Activated T-helper 1 cell treated with anti-CD3 and anti-CD28 coated beads, Interleukin-12 subunit alpha, Interleukin-12 subunit beta, Interleukin-2, Interleukin-4 antibody, amounts not matched to agents 30 ng/mL and 10 ng/mL and 1 ng/mL, durations not matched to agents 14 hours and 24 hours and 36 hours (primary cell): Measurements from ENCODE around the gene ECSIT. TPM values are rescaled to one million over a fixed set of nuclear protein-coding genes. Genes with fewer than 3 reads are reported as not detected.
"Not testable (repeated sequence)": the region's sequence is repeated elsewhere in the genome, so short reads cannot be mapped to it uniquely, and the experiment has no call there.

ENCODE experiments used
- DNase-seq: peaks from one replicate; pipeline ENCODE4 v3.0.0; 2021; ENCODE audit warnings: low spot score
- H3K27ac Mint-ChIP-seq: one replicate; pipeline ENCODE4 v1.8.0; 2021; ENCODE audit warnings: mild to moderate bottlenecking, mixed read lengths
- H3K27me3 Mint-ChIP-seq: one replicate; pipeline ENCODE4 v1.8.0; 2022; ENCODE audit warnings: mild to moderate bottlenecking, moderate library complexity, mixed read lengths; ENCODE audit not compliant: insufficient read depth
- H3K36me3 Mint-ChIP-seq: one replicate; pipeline ENCODE4 v1.8.0; 2021; ENCODE audit warnings: low read depth, mixed read lengths
- H3K4me1 Mint-ChIP-seq: one replicate; pipeline ENCODE4 v1.8.0; 2021; ENCODE audit warnings: low read depth, mixed read lengths
- H3K4me3 Mint-ChIP-seq: one replicate; pipeline ENCODE4 v1.8.0; 2021; ENCODE audit warnings: mild to moderate bottlenecking, moderate library complexity, mixed read lengths
- H3K9me3 Mint-ChIP-seq: one replicate; pipeline ENCODE4 v1.8.0; 2021; ENCODE audit warnings: mixed read lengths
- intact Hi-C: fragments of 100-400 bp; cut with micrococcal nuclease; formaldehyde crosslinking; loops from one replicate; pipeline ENCODE4 v1.15.1; 2024
- total RNA-seq: library from RNA; stranded (reverse); gene quantifications from 2 replicates; pipeline ENCODE4 v1.2.3, GENCODE V29; 2022

Gene ECSIT
- total RNA-seq, 1 donor from 2014 or later: 37.3 TPM

DNA sequence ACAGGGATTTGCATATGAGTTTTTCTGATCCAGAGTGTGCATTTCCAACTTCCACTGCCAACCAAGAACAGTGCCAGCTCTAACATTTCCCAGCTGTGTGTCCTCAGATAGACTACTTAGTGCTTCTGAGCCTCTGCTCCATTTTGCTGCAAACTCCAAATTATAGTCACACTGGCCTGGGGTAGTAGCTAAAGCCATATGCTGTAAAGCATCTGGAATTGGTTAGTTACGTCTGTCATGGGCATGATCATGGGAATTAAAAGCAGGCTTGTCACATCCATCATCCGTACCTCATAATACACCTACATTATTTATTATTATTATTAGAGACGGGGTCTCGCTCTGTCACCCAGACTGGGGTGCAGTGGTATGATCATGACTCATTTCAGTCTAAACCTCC, 55.2 kb downstream of the ECSIT start:
- no peaks in the 10 kb centered on the region for H3K9me3 Mint-ChIP-seq
- H3K36me3 Mint-ChIP-seq: no peaks in the 10 kb centered on the region
- H3K4me1 Mint-ChIP-seq: no peaks in the 10 kb centered on the region
- no peak overlapping the region for H3K27ac Mint-ChIP-seq
- no peak overlapping the region for H3K4me3 Mint-ChIP-seq
- peaks cover 26% of the 10 kb centered on the region for H3K27me3 Mint-ChIP-seq
- no peak for DNase-seq
- intact Hi-C loops: no loop called here

GRCh38 chr19:11468266-11468845, 60.6 kb downstream of the ECSIT start:
- H3K9me3 Mint-ChIP-seq, H3K27ac Mint-ChIP-seq, DNase-seq, H3K4me1 Mint-ChIP-seq, intact Hi-C loops, H3K27me3 Mint-ChIP-seq, H3K4me3 Mint-ChIP-seq, H3K36me3 Mint-ChIP-seq: not testable (repeated sequence)

GRCh38 chr19:11465600-11465999, 63.3 kb downstream of the ECSIT start:
- Mint-ChIP-seq H3K27me3 (peaks cover 4% of the 10 kb centered on the region), H3K4me3 (no peak overlapping the region), H3K27ac (no peak overlapping the region), H3K9me3 (no peaks in the 10 kb centered on the region), H3K36me3 (no peaks in the 10 kb centered on the region), H3K4me1 (no peaks in the 10 kb centered on the region)
- intact Hi-C loops: no loop called here
- no peak for DNase-seq

- Mint-ChIP-seq H3K9me3 (no peaks in the 10 kb centered on the region), H3K27ac (no peak overlapping the region), H3K36me3 (no peaks in the 10 kb centered on the region), H3K4me1 (no peaks in the 10 kb centered on the region), H3K4me3 (no peak overlapping the region), H3K27me3 (peaks cover 4% of the 10 kb centered on the region)
- intact Hi-C loops: no loop called here
- no peak for DNase-seq
Measured at GRCh38 chr19:11464333-11465265, 64.3 kb downstream of the ECSIT start.

DNA sequence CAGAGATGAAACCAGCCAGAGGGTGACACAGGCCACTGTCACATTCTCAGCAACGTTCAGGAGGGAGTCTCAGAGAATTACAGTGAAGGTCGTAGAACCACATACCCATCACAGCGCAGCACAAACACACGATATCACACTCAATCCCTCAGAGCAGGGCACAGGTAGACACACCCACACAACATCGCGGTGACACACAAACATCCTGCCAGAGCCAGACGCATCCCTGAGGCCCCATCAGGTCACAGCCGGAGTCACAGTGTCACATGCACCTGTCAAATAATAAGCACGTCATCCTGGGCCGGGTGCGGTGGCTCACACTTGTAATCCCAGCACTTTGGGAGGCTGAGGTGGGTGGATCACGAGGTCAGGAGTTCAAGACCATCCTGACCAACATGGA, 65.5 kb downstream of the ECSIT start:
- intact Hi-C loops: no loop called here
- Mint-ChIP-seq H3K36me3 (no peaks in the 10 kb centered on the region), H3K27ac (no peak overlapping the region), H3K27me3 (peaks cover 6% of the 10 kb centered on the region), H3K4me3 (no peak overlapping the region), H3K9me3 (no peaks in the 10 kb centered on the region), H3K4me1 (no peaks in the 10 kb centered on the region)
- DNase-seq: no peak

GRCh38 chr19:11461453-11461852, 67.5 kb downstream of the ECSIT start:
- Mint-ChIP-seq H3K27ac (no peak overlapping the region), H3K4me3 (no peak overlapping the region), H3K36me3 (no peaks in the 10 kb centered on the region), H3K4me1 (no peaks in the 10 kb centered on the region), H3K9me3 (no peaks in the 10 kb centered on the region), H3K27me3 (peaks cover 7% of the 10 kb centered on the region)
- intact Hi-C loops: no loop called here
- DNase-seq: no peak

DNA sequence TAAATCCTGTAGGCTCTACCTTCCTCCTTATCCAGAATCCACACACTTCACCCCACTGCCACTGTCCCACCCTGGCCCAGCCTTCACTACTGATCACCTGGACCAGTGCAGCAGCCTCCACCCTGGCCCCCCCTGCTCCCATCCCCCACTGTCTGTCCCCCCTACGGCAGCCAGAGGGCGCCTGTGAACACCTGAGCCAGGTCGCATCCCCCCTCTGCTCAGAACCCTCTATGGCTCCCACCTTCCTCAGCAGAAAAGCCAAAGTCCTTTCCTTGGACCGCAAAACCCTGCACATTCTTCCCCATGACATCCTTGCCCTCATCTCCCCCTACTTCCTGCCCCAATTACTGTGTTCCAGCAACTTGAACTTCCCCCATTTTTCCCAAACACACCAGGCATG, 68.7 kb downstream of the ECSIT start:
- H3K9me3 Mint-ChIP-seq: no peaks in the 10 kb centered on the region
- H3K27ac Mint-ChIP-seq: no peak overlapping the region
- no peak overlapping the region for H3K4me3 Mint-ChIP-seq
- no peak for DNase-seq
- H3K36me3 Mint-ChIP-seq: no peaks in the 10 kb centered on the region
- H3K27me3 Mint-ChIP-seq: peaks cover 7% of the 10 kb centered on the region
- intact Hi-C loops: no loop called here
- no peaks in the 10 kb centered on the region for H3K4me1 Mint-ChIP-seq

- H3K4me1 Mint-ChIP-seq, DNase-seq, H3K4me3 Mint-ChIP-seq, H3K9me3 Mint-ChIP-seq, H3K36me3 Mint-ChIP-seq, intact Hi-C loops, H3K27ac Mint-ChIP-seq, H3K27me3 Mint-ChIP-seq: not testable (repeated sequence)
Measured at GRCh38 chr19:11458912-11459311, 70.0 kb downstream of the ECSIT start.

DNA sequence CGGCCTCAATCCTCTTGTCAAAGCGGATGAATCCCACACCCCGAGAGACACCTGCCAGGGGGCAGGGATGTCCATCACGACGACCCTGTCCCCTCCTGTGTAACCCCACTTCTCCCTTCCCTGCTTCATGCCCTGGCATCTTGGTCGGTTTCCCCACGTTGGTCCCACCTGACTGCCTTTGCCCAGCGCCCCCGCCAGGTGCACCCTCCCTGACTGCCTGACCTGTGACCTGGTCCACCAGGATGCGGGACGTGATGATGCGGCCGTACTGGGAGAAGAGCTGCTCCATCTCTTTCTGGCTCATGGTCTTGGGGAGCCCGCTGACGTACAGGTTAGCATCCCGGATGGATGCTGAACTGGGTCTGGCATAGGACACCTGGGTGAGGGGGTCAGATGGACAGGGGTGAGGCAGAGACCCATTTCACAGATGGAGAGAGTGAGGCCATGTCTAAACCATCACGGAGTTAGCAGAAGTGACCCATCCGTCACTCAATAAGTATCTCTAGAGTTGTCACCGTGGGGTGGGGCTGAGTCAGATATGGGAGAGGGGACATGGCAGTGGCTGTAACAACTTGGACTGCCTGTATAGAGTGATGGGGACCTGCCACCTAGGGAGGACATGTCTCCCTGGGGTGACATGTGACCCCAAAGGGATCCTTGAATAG, 70.6 kb downstream of the ECSIT start:
- Mint-ChIP-seq H3K9me3 (no peaks in the 10 kb centered on the region), H3K27ac (no peak overlapping the region), H3K36me3 (no peaks in the 10 kb centered on the region), H3K4me3 (no peak overlapping the region), H3K4me1 (no peaks in the 10 kb centered on the region), H3K27me3 (peaks cover 9% of the 10 kb centered on the region)
- DNase-seq: no peak
- intact Hi-C loops: no loop called here

DNA sequence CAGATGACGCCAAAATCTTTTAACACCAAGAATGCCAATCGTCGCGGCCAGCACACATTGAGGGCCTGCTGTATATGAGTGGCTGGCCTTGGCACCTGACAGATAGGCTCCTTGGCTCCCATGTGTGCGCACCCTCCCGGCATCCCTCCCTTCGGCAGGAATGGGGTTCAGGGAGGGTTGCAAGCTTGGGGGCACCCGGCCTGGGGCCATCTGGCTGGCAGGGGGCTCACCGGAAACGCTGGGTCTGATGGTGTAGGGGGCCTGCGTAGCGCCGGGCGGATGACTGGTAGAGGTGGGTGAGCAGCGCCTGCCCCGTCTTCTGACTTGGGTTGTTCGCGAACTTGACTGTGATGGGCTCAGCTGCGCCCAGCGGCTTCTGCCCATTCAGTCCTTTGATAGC, 71.1 kb downstream of the ECSIT start:
- intact Hi-C loops: no loop called here
- no peaks in the 10 kb centered on the region for H3K36me3 Mint-ChIP-seq
- H3K27ac Mint-ChIP-seq: no peak overlapping the region
- no peak for DNase-seq
- H3K4me1 Mint-ChIP-seq: no peaks in the 10 kb centered on the region
- no peak overlapping the region for H3K4me3 Mint-ChIP-seq
- peaks cover 9% of the 10 kb centered on the region for H3K27me3 Mint-ChIP-seq
- H3K9me3 Mint-ChIP-seq: no peaks in the 10 kb centered on the region

- Mint-ChIP-seq H3K4me3 (no peak overlapping the region), H3K9me3 (no peaks in the 10 kb centered on the region), H3K4me1 (no peaks in the 10 kb centered on the region), H3K27ac (no peak overlapping the region), H3K27me3 (peaks cover 9% of the 10 kb centered on the region), H3K36me3 (no peaks in the 10 kb centered on the region)
- intact Hi-C loops: no loop called here
- DNase-seq: no peak
Measured at GRCh38 chr19:11457115-11457514, 71.8 kb downstream of the ECSIT start.

GRCh38 chr19:11456659-11457058, 72.3 kb downstream of the ECSIT start:
- intact Hi-C loops: no loop called here
- no peak for DNase-seq
- Mint-ChIP-seq H3K27me3 (peaks cover 8% of the 10 kb centered on the region), H3K27ac (no peak overlapping the region), H3K4me1 (no peaks in the 10 kb centered on the region), H3K9me3 (no peaks in the 10 kb centered on the region), H3K36me3 (no peaks in the 10 kb centered on the region), H3K4me3 (no peak overlapping the region)
